COLO829 (cell line): ENCODE data around the gene CCDC137.

Experiments
- DNase-seq: peaks from one replicate; pipeline ENCODE4 v3.0.0; 2012; ENCODE audit warnings: low spot score

The CCDC137 gene

DNA sequence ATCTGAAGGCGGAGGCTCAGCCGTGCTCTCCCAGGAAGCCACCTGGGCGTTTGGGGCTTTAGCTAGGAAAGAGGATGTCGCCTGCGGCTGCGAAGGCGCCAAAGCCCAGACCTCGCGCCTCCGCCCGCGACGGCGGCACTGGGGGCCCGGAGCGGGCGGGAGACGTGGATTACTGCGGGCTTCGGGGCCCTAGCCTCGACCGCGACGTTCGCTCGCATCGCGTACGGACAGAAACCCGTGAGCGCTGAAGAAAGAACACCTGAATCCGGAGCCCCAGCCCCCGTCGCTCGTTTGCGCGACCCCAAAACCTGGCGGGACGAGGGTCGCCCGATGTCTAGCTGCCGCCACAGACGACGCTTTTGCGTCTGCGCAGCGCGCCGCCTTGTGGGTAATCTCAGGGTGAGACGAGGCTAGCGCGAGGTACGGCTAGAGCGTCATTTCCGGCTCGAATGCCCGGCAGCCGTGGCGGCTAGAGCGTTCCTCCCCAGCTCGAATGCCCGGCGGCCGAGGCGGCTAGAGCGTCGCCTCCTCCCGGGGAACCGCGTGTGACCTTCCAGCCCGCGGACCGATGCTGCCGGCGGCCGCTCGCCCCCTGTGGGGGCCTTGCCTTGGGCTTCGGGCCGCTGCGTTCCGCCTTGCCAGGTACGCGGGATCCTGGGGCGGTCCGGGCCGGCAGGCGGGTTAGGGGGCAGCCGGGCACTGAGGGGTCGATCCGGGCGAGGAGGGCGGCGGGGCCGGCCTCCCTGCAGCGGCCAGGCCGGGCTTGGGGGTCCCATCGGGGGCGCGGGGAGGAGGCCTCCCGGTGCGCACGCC lies 36.6 kb downstream of the CCDC137 start, which contains the start of gene MRPL12:
Gene MRPL12, plus strand, starts transcription at position 434 of the 813 bp plus-strand sequence. Its CDS starts 135 bp downstream, at position 569.
- peak; percentile 94 for DNase-seq

DNA sequence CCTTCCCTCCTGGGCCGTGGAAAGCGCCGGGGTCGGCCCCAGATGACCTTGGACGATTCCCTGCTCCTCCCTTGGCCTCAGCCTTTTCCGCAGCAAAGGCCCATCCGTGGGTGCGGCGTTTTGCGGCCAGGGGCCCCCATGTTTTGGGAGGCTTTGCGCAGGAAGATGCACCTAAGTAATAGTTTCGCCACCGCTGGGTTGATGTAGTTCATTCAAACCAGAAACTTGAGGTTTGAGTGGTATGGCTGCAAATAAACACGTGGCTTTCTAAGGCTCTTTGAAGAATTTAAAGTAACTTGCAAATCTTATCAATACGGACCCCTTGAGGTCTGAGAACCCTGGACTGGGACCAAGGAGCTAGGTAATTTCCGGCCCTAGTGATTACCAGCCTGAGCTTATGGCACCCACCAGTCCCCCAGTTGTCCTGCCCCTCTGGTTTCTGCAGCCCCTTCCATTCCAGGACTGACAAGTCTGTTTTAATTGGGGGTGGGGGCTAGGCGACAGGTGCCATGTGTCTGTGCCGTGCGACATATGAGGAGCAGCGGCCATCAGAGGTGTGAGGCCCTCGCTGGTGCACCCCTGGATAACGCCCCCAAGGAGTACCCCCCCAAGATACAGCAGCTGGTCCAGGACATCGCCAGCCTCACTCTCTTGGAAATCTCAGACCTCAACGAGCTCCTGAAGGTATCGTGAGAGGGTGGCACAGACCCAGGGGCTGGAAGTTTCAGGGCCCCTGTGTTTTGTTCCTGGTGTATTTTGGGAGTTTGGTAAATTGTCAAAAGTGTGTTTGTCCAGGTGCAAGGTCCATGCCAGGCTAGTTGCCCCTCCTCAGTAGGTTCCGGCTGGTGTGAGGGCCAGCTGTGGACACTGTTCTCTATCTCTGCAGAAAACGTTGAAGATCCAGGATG lies 37.5 kb downstream of the CCDC137 start:
- no peak for DNase-seq

DNA sequence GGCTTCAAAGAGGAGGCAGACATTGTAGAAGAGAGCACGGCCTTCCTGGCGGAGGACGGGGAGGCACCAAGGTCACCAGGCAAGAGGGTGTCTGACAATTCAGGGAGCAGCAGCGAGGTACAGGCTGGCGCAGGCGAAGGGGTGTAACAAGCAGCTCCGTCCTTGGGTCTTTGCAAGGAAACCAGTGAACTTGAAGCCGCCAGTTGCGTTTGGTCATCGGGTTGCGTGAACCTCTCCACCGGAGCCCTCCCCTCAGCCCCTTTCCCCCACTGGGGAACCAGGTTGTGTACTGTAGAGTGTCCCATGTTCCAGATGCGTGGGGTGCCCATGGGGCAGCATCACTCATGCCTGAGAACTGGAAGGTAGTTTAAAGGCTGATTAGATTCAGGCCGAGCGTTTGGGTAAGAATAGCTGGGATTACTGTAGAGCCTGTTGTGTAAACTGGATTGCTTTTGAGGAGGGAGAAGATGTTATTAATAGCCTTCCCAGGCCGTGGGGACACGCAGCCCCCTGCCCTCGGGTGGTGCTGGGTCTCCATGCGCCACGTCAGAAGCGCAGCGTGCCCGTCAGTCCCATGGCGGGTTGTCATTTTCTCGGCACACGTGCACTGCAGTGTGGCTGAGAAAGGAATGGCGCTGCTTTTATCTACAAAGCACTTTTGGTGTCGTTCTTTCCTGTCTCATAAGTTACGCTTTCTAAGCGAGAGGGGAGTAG lies 39.1 kb downstream of the CCDC137 start:
- no peak for DNase-seq

DNA sequence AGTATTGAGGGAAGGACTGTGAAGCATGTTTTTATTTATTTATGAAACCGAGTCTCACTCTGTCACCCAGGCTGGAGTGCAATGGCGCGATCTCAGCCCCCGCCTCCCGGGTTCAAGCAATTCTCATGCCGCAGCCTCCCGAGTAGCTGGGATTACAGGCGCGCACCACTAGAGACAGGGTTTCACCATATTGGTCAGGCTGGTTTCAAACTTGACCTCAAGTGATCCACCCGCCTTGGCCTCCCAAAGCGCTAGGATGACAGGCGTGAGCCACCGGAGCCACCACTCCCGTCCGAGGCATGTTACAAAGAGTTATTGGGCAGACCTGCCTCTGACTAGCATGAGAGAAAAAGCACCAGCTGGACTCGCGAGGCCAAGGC lies 39.7 kb downstream of the CCDC137 start:
- DNase-seq = no peak

DNA sequence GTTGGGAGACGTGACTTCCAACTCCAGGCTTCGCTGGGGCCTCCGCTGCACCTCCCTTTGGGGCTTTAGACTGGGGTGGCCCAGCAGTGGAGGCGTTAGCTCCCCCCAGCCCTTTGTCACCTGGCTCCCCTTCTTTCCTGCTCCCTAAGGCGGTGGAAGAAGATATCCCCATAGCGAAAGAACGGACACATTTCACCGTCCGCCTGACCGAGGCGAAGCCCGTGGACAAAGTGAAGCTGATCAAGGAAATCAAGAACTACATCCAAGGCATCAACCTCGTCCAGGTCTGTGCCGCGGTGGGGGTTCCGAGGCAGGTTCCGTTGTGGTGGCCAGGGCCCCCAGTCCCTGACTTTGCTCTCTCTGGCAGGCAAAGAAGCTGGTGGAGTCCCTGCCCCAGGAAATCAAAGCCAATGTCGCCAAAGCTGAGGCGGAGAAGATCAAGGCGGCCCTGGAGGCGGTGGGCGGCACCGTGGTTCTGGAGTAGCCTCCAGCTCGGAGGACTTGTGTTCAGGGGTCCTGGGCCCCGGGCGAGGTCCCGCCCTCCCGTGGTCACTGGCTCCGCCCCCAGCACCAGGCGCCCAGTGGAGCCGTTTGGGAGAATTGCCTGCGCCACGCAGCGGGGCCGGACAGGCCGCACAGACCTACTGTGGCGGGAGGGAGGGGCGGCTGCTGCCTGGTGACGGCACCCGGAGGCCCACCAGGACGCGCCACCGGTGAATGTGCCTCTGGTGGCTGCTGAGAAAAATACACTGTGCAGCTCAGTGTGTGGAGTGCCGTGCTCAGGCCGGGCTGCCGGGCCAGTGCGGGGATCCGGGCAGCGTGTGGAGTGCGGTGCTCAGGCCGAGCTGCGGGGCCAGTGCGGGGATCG lies 40.5 kb downstream of the CCDC137 start:
- no peak for DNase-seq

DNA sequence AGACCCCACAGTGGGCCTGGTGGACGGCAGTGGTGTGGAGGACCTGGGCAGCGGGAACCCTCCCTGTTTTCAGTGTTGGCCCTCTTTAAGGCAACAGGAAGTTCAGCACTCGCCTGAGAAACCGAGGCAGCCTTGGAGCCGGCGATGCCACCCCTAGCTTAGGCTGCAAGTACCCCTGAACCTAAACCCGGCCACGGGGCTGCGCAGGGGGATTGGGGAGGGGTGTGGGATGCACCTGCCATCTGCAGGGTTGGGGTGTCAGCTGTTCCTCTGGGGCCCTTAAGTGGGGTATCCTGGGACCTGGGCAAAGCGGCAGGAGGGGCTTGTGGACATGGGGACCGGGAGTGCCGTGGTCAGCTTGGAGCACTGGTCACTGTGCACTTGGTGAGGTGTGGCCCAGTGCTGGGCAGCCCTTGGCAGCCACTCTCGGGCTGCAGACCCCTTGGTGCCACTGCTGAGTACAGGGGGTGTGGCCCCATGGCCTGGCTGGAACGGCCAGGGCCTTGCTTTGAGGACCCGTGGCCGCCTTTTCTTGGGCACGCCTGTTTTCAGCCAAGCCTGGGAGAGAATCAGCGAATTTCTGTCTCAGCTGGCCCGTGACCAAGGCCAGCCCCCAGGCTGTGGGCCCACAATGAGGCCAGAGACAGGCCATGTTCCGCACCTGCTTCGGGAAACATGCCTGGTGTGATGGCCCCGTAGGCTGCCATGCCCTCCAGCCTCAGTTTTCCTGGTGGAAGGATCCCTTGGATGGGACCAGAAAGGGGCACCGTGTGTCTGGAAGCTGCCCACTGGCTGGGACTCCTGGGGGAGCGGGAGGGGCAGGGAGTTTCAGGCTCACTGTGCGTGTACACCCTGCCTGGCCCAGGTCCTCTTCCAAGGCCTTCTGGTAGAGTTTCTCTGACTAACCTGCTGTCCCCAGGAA lies 41.4 kb downstream of the CCDC137 start:
- DNase-seq = no peak

DNA sequence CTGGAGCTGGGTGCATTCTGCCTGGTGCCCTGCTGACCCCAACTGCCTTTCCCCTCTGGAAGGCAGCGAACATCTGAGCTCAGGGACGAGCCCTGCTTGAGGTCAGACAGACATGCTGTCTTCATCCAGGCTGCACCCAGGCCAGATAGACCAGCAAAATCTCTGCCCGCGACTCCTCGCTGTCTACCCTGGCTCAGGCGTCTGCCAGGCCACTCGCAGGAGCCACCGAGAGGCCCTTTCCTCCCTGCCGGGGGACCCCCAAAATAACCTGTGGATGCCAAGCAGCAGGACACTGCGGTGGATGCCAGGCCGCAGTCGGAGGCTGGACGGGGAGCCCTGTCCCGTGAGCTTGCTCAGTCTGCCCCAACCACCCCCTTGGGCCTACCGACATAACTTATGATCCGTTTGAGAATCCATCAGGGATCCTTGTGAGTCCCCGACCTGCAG lies 42.2 kb downstream of the CCDC137 start:
- no peak for DNase-seq

DNA sequence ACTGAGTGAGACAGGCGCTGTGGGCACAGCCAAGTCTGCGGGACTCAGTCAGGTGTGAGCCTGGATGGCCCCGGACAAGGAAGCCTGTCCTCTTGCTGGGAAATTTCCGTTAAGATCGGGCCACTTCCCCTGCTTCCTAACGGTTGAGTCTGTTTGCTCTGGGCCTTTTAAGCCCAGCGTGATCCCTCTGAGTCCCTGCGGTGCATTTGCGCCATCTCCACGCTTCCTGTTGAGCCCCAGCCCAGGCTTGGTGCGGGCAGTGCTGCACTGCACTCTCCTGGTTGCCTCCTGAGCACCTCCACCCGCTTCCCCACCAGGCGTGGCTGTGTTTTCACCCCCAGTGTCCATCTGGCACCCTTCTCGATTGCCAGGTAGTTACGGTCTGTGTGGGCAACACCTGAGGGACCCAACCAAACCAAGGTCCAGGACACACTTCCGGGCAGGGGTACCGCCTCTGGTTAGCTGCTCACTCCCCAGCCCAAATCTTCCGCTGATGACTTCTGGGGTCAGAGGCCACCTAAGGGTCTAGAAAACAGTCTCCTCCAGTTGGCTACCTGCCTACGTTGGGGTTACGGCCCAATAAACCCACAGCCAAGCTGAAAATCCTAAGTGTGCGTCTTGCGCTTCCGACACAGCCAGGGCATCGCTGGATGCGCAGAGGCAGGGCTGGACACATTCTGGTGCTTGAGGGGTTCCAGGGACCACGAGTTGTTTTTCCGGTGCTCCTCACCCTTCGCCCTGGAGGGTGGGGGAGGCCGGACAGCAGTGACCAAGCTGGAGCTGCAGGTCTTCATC lies 44.2 kb downstream of the CCDC137 start:
- no peak for DNase-seq

DNA sequence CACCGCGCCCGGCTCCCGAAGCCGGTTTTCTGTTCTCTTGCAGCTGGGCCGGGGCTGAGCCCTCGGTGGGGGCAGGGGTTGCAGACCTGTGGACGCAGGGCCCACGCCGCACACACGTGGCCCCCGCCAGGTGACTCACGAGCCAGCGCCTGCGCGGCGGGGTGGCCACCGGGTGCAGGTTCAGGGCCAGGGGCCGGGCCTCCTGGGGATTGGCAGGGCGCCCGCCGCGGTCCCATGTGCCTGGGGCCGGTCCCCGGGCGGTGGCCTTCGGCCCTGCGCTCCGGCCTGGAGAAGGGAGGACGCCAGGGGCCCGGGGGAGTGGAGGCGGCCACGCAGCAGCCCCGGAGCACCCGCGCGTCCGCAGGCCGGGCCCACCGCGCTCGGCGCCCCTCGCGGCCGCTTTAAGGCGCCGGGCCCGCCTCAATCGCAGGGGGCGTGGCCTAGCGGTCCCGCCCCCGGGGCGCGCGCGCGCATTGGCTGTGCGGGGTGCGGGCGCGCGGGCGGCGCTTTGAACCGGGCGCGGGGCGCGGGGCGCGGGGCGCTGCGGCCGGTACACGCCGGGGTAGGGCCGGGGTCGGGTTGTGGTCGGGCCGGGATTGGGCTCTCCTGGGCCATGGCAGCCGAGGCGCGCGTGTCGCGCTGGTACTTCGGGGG lies 45.4 kb downstream of the CCDC137 start, which contains the start of gene SLC25A10:
Gene SLC25A10, plus strand, starts transcription at position 471 of the 654 bp plus-strand sequence. Its CDS starts 143 bp downstream, at position 614.
- DNase-seq = peak; percentile 59

DNA sequence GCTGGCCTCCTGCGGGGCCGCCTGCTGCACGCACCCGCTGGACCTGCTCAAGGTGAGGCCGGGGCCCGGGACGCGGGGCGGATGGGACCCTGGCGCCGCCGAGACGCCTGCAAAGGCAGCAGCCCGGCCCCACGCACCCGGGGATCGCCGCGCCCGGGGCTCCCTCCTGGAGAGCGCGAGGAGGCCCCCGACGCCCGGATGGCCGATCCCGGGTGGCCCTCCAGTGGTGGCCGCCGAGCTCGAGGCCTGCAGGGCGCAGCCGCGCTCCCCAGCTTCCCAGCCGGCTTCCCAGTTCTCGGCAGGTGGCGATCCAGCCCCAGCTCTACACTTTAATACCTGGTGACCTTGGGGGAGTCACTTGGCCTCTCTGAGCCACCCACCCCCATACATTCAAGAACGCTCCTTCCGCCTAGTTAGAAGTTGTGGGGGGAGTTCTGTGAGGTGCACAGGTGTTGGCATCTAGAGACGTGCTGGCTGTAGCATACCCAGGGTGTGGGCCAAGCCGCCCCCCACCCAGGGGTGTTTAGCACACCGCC lies 46.0 kb downstream of the CCDC137 start:
- no peak for DNase-seq

DNA sequence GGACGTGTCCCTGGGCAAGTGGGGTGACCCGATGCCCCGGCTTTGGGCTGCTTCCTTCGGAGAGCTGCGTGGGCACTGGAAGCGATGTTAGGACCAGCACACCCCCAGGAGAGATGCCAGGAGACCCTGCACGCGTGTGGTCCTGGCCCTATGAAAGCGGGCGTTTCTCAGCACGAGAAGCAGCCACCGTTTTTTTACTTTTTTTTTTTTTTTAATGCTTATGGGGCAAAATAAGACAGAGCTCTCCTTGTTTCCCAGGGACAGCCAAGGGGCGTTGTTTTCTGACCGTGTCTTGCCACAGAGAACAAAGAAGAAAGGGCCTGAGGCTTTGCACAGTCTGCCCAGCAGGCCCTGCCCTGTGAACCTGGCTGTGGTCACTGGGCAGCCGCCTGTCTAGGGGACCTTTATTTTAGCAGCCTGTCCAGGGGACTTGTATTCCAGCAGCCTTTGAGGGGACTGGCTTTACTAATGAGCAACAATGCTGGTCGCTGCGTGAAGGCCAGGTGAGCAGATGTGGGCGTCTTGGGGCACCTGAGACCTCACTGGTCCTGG lies 46.5 kb downstream of the CCDC137 start:
- DNase-seq = peak; percentile 95

DNA sequence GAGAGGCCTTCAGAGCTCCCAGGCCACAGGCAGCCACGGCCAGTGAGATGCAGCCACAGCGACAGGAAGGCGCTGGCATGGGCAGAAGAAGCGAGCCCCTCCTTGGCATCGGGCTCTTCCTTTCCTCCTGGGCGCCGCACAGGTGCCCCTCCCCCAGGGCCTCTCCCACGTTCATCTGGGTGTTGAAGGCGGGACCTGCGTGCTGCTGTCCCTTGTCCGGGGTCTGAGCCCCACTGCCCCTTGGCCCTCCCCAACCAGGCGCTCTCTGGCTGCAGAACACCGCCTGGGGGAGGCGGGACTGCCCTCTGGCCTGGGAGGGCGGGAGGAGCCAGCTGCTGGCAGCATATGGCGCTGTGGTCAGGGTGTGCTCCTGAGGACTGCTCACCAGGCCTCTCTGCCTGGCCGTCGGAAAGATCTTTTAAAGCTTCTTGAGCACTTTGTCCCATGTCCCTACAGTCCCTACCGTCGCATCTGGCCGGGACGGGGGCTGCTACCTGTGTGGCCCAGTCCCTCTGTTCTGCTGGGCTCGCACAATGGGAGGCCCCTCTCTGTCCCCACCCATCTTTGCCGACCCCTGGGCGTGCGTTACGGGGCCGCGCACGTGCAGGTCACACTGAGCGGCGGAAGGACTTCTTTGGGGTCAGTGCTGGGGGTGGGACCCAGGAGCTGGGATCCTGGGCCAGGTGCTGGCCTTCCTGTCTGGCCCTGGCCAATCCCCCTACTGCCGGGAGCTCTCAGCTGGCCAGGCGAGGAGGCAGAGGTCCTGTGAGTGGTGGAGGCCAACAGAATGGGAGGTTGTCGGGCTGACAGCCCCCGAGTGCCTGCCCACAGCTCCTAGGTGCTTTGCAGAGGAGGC lies 47.2 kb downstream of the CCDC137 start:
- DNase-seq = no peak

DNA sequence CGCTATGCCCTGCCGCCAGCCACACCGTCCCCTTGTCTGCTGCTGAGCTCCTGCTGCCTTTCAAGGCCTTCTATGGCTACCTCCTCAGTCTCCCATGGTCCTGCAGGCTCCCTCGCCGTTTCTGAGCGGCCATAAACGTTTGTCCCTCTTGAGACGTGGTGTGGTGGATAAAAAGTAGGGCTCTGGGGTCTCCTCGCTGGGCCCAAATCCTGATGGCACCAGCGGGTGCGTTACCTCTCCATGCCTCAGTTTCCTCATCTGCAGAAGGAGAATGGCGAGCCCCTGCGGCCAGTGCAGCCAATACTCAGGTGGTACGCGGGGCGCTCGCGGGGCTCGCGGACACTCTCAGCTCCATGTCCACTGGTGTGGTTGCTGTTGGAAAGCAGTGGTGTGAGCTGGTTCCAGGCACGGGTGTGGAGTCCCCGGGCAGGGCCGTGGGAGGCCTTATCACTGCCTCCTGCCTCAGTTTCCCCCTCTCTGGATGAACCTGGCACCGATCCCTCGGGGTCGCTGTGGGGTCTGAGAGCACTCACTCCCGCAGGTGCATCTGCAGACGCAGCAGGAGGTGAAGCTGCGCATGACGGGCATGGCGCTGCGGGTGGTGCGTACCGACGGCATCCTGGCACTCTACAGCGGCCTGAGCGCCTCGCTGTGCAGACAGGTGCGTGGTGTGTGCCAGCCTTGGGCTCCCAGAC lies 48.0 kb downstream of the CCDC137 start:
- DNase-seq = no peak

DNA sequence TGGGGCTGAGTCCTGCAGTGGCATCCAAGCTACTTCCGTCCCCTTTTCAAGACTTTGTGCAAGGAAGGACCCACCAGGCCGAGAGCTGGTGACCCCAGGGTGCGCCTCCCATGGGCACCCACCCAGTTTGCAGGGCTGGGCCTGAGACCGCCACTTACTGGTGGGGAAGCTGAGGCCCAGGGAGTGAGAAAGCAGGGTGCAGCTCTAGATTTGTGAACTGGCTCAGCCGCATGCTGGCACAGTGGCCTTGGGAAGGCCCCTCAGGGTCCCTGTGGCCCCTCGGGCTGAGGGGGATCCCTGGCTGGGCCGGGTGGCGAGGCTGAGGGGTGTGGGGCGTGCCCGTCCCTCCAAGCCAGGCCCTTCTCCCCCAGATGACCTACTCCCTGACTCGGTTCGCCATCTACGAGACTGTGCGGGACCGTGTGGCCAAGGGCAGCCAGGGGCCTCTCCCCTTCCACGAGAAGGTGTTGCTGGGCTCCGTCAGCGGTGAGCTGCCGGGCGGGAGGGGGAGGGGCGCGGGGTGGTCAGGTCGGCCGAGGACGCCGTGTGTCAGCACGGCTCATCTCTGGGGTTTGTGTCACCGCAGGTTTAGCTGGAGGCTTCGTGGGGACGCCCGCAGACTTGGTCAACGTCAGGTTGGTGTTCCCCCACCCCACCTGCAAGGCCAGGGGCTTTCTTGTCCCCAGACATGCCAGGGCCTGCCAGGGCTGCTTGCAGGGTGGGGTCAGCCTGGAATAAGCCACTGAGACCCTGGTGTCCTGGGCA lies 48.8 kb downstream of the CCDC137 start:
- no peak for DNase-seq

DNA sequence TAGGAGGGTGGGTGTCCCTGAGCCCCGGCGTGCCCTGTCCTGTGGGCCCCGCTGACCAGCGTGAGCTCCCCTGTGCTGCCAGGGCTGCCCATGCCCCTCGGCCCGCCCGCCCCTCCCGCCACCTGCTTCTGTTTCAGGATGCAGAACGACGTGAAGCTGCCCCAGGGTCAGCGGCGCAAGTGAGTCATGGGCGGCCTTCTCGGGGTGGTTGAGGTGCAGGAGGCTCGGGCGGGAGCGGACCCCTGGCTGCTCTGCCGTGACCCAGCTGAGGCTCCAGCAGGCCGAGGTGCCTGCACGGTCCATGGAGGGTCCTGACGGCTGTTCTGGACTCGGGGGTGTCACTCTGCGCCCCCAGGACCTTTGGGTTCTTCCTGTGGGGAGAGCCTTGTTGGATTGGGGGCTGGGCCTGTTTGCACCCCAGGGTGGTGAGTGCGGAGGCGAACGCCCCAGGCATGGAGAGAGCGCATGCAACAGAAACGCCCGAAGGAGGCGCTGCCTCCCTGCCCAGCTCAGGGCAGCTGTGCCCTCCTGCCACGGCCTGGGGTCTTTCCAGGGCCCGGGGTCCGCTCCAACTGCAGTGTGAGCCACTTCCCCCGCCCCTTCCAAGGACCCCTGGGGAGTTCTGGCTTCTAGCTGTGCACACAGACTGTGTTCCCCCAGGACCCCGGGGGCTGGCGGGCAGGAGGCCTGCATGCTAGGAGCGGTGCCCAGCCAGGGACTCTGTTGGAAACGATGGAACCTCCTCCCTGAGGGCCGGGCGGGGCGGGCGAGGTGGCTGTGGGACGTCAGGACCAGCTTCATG lies 49.5 kb downstream of the CCDC137 start:
- DNase-seq = no peak
